ENCODE results near the gene PITPNM3.

DNA sequence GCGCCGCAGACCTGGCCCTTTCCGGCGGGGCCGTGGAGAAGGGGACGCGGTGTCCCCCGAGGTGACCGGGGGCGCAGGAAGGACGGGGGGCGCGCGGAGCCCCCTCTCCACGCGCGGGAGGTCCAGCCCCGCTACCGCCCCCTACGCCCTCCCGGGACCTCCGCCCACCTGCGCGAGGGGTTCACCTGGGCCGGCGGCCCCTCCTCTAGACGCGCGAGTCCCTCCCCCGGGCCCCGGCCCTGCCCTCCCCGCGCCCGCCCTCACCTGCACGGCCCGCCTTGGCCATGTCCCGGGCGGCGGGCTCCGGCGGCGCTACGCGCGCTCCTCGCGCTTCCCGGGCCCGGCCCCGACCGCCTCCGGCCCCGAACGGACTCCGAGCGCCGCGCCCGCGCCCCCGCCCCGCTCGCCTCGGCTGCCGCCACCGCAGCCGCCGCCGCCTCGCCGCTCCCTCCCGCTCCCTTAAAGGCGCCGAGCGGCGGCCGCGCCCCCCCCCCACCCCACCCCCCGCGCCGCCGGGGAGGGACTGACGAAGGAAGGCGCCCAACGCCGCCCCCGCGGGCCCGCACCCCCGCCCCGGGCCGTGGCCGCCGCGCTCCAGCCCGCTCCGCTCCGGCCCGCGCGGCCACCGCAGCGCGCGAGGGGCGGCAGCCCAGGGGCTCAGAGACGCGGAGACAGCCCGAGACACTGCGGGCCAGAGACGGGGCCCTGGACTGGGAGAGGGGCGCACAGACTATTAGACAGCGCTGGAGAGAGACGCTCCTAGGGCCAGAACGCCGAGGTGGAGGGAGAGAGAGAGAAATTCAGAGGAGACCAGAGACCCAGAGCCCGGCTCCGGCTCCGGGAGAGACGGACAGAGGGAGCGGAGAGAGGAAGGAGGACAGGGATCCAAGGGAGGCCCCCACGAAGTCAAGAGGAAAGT, at the start of gene PITPNM3:
- no peak for TF ChIP-seq POLR2A (IDR thresholded peaks at IDR 0.05; ENCODE audit: low read length)
- TF ChIP-seq GATA1 (IDR thresholded peaks at IDR 0.05; ENCODE audit: low read depth, low read length), result no peak
